Liver (tissue), 3 donors: Measurements from ENCODE around the gene BTNL9.

Experiments
- CTCF ChIP-seq: fragments of 150-350 bp; IDR thresholded peaks from 2 replicates; pipeline ENCODE4 v1.5.1; 2017; ENCODE audit warnings: improper control_type of control experiment, low read depth, low read length; ENCODE audit not compliant: missing input control
- FOXA1 ChIP-seq: IDR thresholded peaks from 2 replicates; pipeline ENCODE4 v1.6.1; 2016; ENCODE audit warnings: antibody characterized with exemption
- GABPA ChIP-seq, 2 donors: IDR thresholded peaks in 1 of 2; conservative IDR thresholded peaks in 1 of 2; 2 replicates each; pipeline ENCODE4 v1.6.1; 2016; ENCODE audit warnings: antibody characterized with exemption in 2 of 2, mild to moderate bottlenecking in 1 of 2, moderate library complexity in 1 of 2
- HNF4A ChIP-seq, 2 donors: conservative IDR thresholded peaks; 2 replicates each; pipeline ENCODE4 v1.6.1; 2016; ENCODE audit warnings: antibody characterized with exemption in 2 of 2, mild to moderate bottlenecking in 2 of 2
- HNF4G ChIP-seq: IDR thresholded peaks from 2 replicates; pipeline ENCODE4 v1.6.1; 2016; ENCODE audit warnings: antibody characterized with exemption
- JUND ChIP-seq, 2 donors: IDR thresholded peaks; 2 replicates each; pipeline ENCODE4 v1.6.1; 2016; ENCODE audit warnings: antibody characterized with exemption in 2 of 2
- MAX ChIP-seq: IDR thresholded peaks from 2 replicates; pipeline ENCODE4 v1.6.1; 2016; ENCODE audit warnings: antibody characterized with exemption
- RAD21 ChIP-seq, 2 donors: IDR thresholded peaks; 2 replicates each; pipeline ENCODE4 v1.6.1; 2016; ENCODE audit warnings: antibody characterized with exemption in 2 of 2, mild to moderate bottlenecking in 2 of 2
- REST ChIP-seq: IDR thresholded peaks from 2 replicates; pipeline ENCODE4 v1.6.1; 2016; ENCODE audit warnings: antibody characterized with exemption, mild to moderate bottlenecking
- RXRA ChIP-seq, 2 donors: IDR thresholded peaks; 2 replicates each; pipeline ENCODE4 v1.6.1; 2017 to 2018; ENCODE audit warnings: antibody characterized with exemption in 2 of 2, mild to moderate bottlenecking in 1 of 2
- donor health status: healthy.
- donor health status: healthy.

GRCh38 chr5:181058786-181059296 lies 18.8 kb downstream of the BTNL9 start:
- no peak for TF ChIP-seq JUND (IDR thresholded peaks at IDR 0.05)
- TF ChIP-seq CTCF, result no peak
- TF ChIP-seq GABPA (IDR thresholded peaks at IDR 0.05 in 1 of 2, conservative IDR thresholded peaks at IDR 0.05 in 1 of 2), result no peak
- no peak for TF ChIP-seq RAD21 (IDR thresholded peaks at IDR 0.05)
- TF ChIP-seq MAX, result no peak
- TF ChIP-seq RXRA (IDR thresholded peaks at IDR 0.05), result no peak
- TF ChIP-seq FOXA1, result no peak
- TF ChIP-seq REST, result no peak
- no peak for TF ChIP-seq HNF4G
- TF ChIP-seq HNF4A (conservative IDR thresholded peaks at IDR 0.05), result no peak
